Activated CD8-positive, alpha-beta T cell treated with anti-CD3 and anti-CD28 coated beads, Interleukin-2, amount 10 ng/mL, durations not matched to agents 7 days and 5 days (primary cell): ENCODE data around the gene PI4KA. TPM values are rescaled to one million over a fixed set of nuclear protein-coding genes. Genes with fewer than 3 reads are reported as not detected.
A peak's percentile ranks its signal among the peaks of the same experiment; 100 is the strongest.

Source experiments
- ATAC-seq: fragments of 150-1000 bp; cut with Tn5 transposase; one replicate; pipeline ENCODE4 v1.10.0; 2021; ENCODE audit warnings: moderate library complexity
- CTCF ChIA-PET: fragments of 350-600 bp; sonication (Branson Sonifier 250); formaldehyde crosslinking; loops from one replicate; lab custom pipeline; 2021; ENCODE audit warnings: antibody characterized with exemption; lab: Charles Lee
- POLR2A ChIA-PET: fragments of 350-600 bp; sonication (Branson Sonifier 250); formaldehyde crosslinking; loops from one replicate; lab custom pipeline; 2021; ENCODE audit warnings: antibody characterized with exemption; lab: Charles Lee
- DNase-seq: peaks from one replicate; pipeline ENCODE4 v3.0.0-alpha.2; 2020
- H3K27ac Mint-ChIP-seq: one replicate; pipeline ENCODE4 v1.8.0; 2021; ENCODE audit warnings: mild to moderate bottlenecking, mixed read lengths
- H3K27me3 Mint-ChIP-seq: one replicate; pipeline ENCODE4 v1.8.0; 2021; ENCODE audit warnings: low read depth, mixed read lengths
- H3K36me3 Mint-ChIP-seq: one replicate; pipeline ENCODE4 v1.8.0; 2021; ENCODE audit warnings: low read depth, mixed read lengths
- H3K4me1 Mint-ChIP-seq: one replicate; pipeline ENCODE4 v1.8.0; 2021; ENCODE audit warnings: low read depth, mixed read lengths
- H3K4me3 Mint-ChIP-seq: one replicate; pipeline ENCODE4 v1.8.0; 2021; ENCODE audit warnings: mild to moderate bottlenecking, mixed read lengths
- H3K9me3 Mint-ChIP-seq: one replicate; pipeline ENCODE4 v1.8.0; 2022; ENCODE audit warnings: mixed read lengths; ENCODE audit not compliant: insufficient read depth
- total RNA-seq, 2 experiments: library from RNA; stranded (reverse); gene quantifications; one replicate each; pipeline ENCODE4 v1.2.3, GENCODE V29; 2021

The PI4KA gene
- total RNA-seq, 2 experiments from 2014 or later = 112 to 120 TPM

DNA sequence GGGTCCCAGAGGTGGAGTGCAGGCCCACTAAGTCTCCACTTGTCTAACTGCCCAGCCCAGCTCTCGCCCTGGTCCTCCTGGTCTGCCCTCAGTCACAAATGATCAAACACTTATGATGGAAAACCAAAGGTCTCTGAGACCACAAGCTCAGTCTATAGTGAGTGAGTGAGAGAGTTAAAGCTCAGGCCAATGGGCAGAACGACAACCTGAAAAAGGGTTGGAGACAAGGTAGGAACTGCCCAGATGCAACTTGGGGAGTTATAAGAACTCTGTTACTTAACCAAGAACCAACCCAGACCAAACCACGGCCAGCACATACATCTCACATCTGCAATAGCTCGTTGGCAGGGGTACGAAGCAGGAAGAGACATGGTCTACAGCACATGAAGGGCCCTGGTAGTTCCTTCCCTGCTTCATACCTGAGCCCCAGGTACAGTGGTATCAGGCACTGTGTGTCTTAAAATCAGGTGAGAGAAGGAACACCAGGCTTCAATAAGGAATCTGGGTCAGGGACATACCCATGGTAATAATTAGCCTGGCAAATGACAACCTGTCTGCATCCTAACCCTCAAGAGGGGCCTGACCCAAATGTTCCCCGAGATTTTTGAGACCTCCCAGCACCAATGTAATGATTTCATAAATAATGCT is 48.9 kb downstream of the PI4KA start:
- POLR2A ChIA-PET = no interaction called here
- ATAC-seq = no peak
- Mint-ChIP-seq H3K4me1 (peaks cover 26% of the 10 kb centered on the region), H3K36me3 (peaks cover 65% of the 10 kb centered on the region), H3K27ac (peak overlapping the region; percentile 10), H3K9me3 (no peaks in the 10 kb centered on the region), H3K27me3 (no peaks in the 10 kb centered on the region), H3K4me3 (no peak overlapping the region)
- CTCF ChIA-PET = no interaction called here
- no peak for DNase-seq

DNA sequence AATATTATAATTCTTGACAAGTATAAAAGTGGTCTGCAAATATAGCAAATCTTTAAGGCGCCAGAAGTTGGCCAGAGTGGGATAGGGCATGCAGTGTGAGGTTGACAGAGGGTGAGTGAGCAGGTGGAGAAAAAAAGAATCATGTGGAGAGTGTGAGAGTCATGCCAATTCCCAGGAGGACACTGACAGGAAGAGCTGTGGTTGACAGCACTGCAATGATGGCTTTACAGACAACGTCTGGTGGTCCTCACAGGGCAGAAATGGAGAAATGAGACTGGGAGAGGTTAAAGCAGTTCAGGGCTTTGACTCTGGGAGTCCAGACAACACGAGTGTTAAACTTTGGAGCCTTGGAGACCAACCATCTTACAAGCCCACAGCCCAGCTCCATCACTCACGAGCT is 49.8 kb downstream of the PI4KA start:
- Mint-ChIP-seq H3K27me3 (no peaks in the 10 kb centered on the region), H3K9me3 (no peaks in the 10 kb centered on the region), H3K27ac (no peak overlapping the region), H3K4me3 (no peak overlapping the region), H3K36me3 (peaks cover 63% of the 10 kb centered on the region), H3K4me1 (peaks cover 23% of the 10 kb centered on the region)
- no peak for DNase-seq
- CTCF ChIA-PET = no interaction called here
- POLR2A ChIA-PET = no interaction called here
- ATAC-seq = no peak

DNA sequence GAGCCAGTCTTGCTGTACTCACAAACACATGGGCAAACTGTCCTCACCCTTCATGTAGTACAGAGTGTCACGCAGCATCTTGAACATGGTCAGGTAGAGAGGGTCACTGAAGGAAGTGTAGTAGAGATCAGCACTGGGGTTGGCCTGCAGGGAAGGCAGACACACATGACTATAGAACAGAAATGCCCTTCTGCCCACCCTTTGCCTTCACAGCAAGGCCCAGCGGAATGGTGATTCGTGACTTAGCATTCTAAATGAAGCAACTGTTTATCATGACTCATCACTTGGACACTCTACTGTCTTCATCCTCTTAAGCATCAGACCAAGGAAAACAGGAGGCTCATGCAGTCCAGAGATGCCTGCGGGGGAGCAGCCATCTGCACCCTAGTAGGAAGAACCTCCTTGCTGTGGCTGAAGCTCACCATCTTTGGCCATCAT is 51.3 kb downstream of the PI4KA start:
- ChIA-PET POLR2A (no interaction called here), CTCF (no interaction called here)
- H3K27me3 Mint-ChIP-seq = no peaks in the 10 kb centered on the region
- DNase-seq = no peak
- no peaks in the 10 kb centered on the region for H3K9me3 Mint-ChIP-seq
- peak overlapping the region; percentile 66 for H3K27ac Mint-ChIP-seq
- ATAC-seq = no peak
- H3K4me3 Mint-ChIP-seq = no peak overlapping the region
- peaks cover 61% of the 10 kb centered on the region for H3K36me3 Mint-ChIP-seq
- peaks cover 21% of the 10 kb centered on the region for H3K4me1 Mint-ChIP-seq

DNA sequence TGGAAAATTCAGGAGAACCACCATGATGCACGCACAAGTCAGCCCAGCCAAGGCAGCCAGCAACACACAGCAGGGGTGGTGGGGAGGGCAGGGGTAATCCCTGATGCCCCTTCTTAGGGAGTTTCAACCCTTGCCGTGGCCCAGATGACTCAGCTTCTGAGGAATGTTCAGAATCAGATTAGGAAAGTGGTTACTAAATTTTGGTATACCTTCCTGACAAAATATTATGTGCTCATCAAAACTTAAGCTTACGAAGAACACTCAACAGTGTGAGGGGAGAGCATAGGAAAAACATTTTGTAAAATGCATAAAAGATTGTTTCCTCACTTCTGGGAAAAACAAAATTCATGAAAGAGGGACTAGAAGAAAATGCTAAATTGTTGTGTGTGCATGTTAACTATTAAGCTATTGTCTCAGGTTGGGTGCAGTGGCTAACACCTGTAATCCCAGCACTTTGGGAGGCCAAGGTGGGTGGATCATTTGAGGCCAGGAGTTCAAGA is 52.6 kb downstream of the PI4KA start:
- ChIA-PET CTCF (interaction anchor here (1.2 kb wide), 1 partner anchor 21 kb away, joined by 3 read pairs; no protein-coding TSS in a partner anchor), POLR2A (no interaction called here)
- Mint-ChIP-seq H3K9me3 (no peaks in the 10 kb centered on the region), H3K4me3 (no peak overlapping the region), H3K36me3 (peaks cover 57% of the 10 kb centered on the region), H3K27me3 (no peaks in the 10 kb centered on the region), H3K27ac (no peak overlapping the region), H3K4me1 (peaks cover 9% of the 10 kb centered on the region)
- no peak for DNase-seq
- ATAC-seq = no peak

DNA sequence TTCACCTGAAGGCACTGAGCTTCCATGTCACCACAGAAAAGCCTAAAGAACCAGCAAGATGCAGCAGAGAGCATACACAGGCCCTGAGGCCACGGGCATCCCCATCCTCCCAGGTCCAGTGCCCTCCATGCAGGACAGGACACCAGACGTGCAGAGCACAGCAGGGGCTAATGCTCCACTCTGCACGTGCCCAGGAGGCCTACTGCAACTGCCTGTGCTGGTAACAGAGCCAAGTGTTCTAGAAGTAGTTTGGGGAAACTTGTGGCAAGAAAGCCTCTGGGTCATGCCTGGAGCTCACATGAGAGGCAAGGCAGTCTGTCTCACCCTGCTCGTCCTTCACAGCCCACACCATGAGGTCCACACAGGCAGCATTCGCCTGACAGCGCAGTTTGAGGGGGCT is 54.0 kb downstream of the PI4KA start:
- H3K4me1 Mint-ChIP-seq = no peaks in the 10 kb centered on the region
- CTCF ChIA-PET = interaction anchor here (1.1 to 1.6 kb wide), 11 partner anchors 9 to 297 kb away, joined by 3 to 5 read pairs (median 4); partner anchors contain the start of genes LZTR1, PI4KA and SNAP29
- POLR2A ChIA-PET = no interaction called here
- H3K27ac Mint-ChIP-seq = no peak overlapping the region
- no peaks in the 10 kb centered on the region for H3K27me3 Mint-ChIP-seq
- no peaks in the 10 kb centered on the region for H3K9me3 Mint-ChIP-seq
- H3K4me3 Mint-ChIP-seq = no peak overlapping the region
- no peak for ATAC-seq
- peaks cover 53% of the 10 kb centered on the region for H3K36me3 Mint-ChIP-seq
- no peak for DNase-seq

DNA sequence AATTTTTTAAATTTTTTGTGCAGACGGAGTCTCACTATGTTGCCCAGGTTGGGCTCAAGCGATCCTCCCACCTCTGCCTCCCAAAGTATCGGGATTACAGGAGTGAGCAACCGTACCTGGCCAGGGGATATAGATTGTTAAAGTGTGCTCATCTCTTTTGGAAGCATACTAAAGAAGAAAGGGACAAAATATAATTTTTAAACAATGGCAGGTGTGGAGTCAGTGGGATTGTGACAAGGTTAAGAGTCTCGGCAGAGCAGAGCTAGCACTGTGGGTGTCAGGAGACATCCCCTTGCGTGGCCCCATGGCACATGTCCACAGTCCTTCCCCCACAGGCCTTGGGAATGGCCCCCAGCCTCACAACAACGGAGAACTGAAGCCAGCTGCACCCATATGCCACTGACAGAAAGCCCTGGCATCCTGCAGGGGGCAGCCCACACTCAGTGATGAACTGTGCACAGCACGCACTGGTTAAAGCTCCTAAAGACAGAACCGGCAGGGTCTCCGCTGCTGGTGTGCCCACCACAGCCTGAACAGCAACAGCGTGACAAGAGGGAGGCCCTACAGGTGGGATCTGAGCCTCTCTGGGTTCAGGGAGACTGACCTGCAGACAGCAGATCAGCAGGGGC is 54.8 kb downstream of the PI4KA start:
- no peaks in the 10 kb centered on the region for H3K4me1 Mint-ChIP-seq
- no peak overlapping the region for H3K4me3 Mint-ChIP-seq
- ATAC-seq (peak; percentile 63), DNase-seq (peak; percentile 54)
- ChIA-PET POLR2A (interaction anchor here (0.6 kb wide), 1 partner anchor 32 kb away, joined by 3 read pairs; no protein-coding TSS in a partner anchor), CTCF (interaction anchor here (1.1 to 1.6 kb wide), 11 partner anchors 10 to 298 kb away, joined by 3 to 5 read pairs (median 4); partner anchors contain the start of genes LZTR1, PI4KA and SNAP29)
- peaks cover 50% of the 10 kb centered on the region for H3K36me3 Mint-ChIP-seq
- no peaks in the 10 kb centered on the region for H3K27me3 Mint-ChIP-seq
- no peaks in the 10 kb centered on the region for H3K9me3 Mint-ChIP-seq
- H3K27ac Mint-ChIP-seq = no peak overlapping the region

DNA sequence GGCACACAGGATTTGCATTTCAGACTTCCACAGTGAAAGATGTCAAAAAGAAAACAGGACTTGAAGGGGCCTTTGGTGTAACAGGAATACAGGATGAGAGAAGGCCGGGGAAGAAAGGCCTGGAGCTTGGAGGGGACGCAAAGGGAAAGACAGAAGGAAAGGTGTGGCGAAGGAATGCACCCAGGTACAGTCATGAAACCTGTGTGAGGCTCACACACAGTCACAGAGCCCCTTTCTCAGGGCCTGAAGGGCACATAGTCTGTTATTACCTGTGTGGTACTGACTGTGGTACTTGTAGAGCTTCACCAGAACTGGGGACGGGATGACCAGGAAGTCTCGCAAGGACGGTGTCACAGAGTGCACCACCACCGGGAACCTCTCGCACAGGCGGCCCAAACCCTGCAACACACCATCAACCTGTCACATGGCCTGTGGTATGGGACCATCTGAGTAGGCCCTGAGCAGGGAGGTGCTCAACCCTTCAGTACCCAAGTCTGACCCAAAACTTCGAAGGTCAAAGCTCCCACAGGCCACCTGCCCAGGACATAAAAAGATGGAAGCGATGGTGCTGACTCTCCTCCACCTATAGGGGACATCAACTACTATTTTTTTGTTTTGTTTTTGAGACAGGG is 55.6 kb downstream of the PI4KA start:
- CTCF ChIA-PET = interaction anchor here (1.2 to 1.3 kb wide), 2 partner anchors 34 to 49 kb away, joined by 3 to 5 read pairs; no protein-coding TSS in a partner anchor
- H3K36me3 Mint-ChIP-seq = peaks cover 52% of the 10 kb centered on the region

DNA sequence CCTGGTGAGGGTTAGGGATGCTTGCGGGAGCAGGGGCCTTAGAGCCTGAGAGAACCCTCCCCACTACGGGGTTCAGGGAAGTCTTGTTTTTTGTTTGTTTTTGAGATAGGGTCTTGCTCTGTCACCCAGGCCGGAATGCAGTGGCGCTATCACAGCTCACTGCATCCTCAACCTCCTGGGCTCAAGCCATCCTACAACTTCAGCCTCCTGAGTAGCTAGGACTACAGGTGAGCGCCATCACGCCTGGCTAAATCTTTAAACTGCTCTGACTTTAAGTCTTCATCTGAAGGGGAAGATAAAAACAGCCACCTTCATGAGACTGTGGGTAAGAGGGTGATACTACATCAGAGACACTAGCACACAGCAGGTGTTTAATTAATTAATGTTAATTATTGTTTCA is 56.2 kb downstream of the PI4KA start:
- peaks cover 50% of the 10 kb centered on the region for H3K36me3 Mint-ChIP-seq
- POLR2A ChIA-PET = no interaction called here
- no peak overlapping the region for H3K27ac Mint-ChIP-seq
- H3K27me3 Mint-ChIP-seq = no peaks in the 10 kb centered on the region
- no peak for ATAC-seq
- H3K4me1 Mint-ChIP-seq = no peaks in the 10 kb centered on the region
- CTCF ChIA-PET = interaction anchor here (1.1 kb wide), 1 partner anchor 11 kb away, joined by 4 read pairs; no protein-coding TSS in a partner anchor
- DNase-seq = no peak
- no peak overlapping the region for H3K4me3 Mint-ChIP-seq
- H3K9me3 Mint-ChIP-seq = no peaks in the 10 kb centered on the region

More for the DNA sequence above, 55.6 kb downstream of the PI4KA start:
- no peak overlapping the region for H3K27ac Mint-ChIP-seq
- H3K4me3 Mint-ChIP-seq = no peak overlapping the region
- POLR2A ChIA-PET = no interaction called here
- ATAC-seq = no peak
- DNase-seq = no peak
- no peaks in the 10 kb centered on the region for H3K9me3 Mint-ChIP-seq
- H3K27me3 Mint-ChIP-seq = no peaks in the 10 kb centered on the region
- no peaks in the 10 kb centered on the region for H3K4me1 Mint-ChIP-seq

DNA sequence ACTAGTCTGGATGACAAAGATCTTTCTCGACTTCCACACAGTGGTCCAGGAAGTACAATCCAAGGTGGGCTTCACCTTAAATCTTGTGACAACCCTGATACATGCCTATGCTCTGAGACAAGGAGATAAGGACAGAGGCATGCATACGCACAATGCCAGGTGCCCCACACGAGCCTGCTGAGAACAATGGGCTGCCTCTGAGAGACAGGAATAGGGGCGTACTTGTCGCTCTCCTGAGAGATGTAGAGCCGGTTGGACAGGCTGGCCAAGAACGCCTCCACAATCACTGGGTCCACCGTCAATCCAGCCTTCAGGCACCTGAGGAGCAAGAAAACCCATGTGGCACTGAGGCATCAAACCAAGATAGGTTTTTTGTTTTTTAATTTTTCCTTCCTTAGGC is 59.2 kb downstream of the PI4KA start:
- ChIA-PET POLR2A (no interaction called here), CTCF (interaction anchor here (1.1 kb wide), 1 partner anchor 14 kb away, joined by 4 read pairs; no protein-coding TSS in a partner anchor)
- Mint-ChIP-seq H3K27me3 (no peaks in the 10 kb centered on the region), H3K9me3 (no peaks in the 10 kb centered on the region), H3K36me3 (peaks cover 47% of the 10 kb centered on the region), H3K27ac (no peak overlapping the region), H3K4me1 (no peaks in the 10 kb centered on the region), H3K4me3 (no peak overlapping the region)
- no peak for DNase-seq
- ATAC-seq = no peak

DNA sequence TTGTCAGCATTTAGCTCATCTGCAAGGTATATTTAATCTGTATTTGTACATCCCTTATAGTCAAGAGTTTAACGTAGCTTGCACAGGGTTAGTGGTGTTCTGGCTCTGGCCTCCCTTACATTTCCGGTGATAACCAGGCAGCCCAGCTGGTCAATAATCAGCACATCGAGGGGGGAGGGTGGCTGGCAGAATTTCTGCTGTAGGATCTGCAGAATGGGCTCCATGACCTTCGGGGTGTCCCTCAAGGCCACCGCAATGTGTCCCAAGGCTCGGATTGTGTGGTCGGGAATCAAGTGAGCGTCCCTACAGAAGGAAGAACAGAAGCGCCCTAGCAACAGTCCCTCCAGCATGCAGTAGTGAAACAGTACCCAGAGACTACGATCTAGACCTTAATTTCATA is 59.6 kb downstream of the PI4KA start:
- Mint-ChIP-seq H3K36me3 (peaks cover 44% of the 10 kb centered on the region), H3K4me1 (no peaks in the 10 kb centered on the region), H3K9me3 (no peaks in the 10 kb centered on the region), H3K27ac (no peak overlapping the region), H3K4me3 (no peak overlapping the region), H3K27me3 (no peaks in the 10 kb centered on the region)
- ATAC-seq (no peak), DNase-seq (no peak)
- POLR2A ChIA-PET = no interaction called here
- CTCF ChIA-PET = interaction anchor here (1.0 kb wide), 1 partner anchor 19 kb away, joined by 3 read pairs; no protein-coding TSS in a partner anchor

DNA sequence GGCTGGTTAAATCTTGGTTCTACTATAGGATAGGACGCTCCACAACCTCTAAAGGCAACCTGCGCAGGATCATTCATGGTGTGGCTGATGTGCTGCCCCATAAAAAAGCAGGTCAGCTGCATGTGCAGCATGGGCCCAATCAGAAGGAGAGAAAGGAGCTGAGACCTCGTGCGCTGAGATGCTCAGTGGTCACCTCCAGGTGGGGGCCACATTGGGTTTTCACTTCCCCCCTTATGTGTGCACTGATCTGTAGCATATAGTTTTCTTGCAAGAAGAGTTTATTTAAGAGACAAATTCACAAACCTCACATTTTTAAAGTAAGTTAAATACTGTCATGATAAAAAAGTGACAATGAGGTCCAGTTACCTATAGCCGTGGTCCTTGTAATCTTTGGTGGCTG is 60.4 kb downstream of the PI4KA start:
- no peak overlapping the region for H3K4me3 Mint-ChIP-seq
- ATAC-seq (no peak), DNase-seq (no peak)
- ChIA-PET CTCF (interaction anchor here (1.0 to 1.3 kb wide), 3 partner anchors 14 to 57 kb away, joined by 3 to 4 read pairs (median 3); no protein-coding TSS in a partner anchor), POLR2A (no interaction called here)
- H3K9me3 Mint-ChIP-seq = no peaks in the 10 kb centered on the region
- H3K36me3 Mint-ChIP-seq = peaks cover 38% of the 10 kb centered on the region
- no peaks in the 10 kb centered on the region for H3K4me1 Mint-ChIP-seq
- no peak overlapping the region for H3K27ac Mint-ChIP-seq
- no peaks in the 10 kb centered on the region for H3K27me3 Mint-ChIP-seq
